HepG2 (cell line): ENCODE data around the gene RPRD2. TPM values are rescaled to one million over a fixed set of nuclear protein-coding genes. Genes with fewer than 3 reads are reported as not detected.

Source experiments
- CCAR2 ChIP-seq: fragments of 200-400 bp; formaldehyde crosslinking; optimal IDR thresholded peaks from 2 replicates; pipeline ENCODE3; 2018; ENCODE audit warnings: low read depth, mild to moderate bottlenecking, low read length, moderate library complexity
- CREM ChIP-seq, 2 experiments: sonication (generic) in 1 of 2; formaldehyde crosslinking in 1 of 2; IDR thresholded peaks; 2 replicates each; pipeline versions ENCODE4 v1.4.0 to v1.6.1; 2016 to 2020; ENCODE audit warnings: antibody characterized with exemption in 1 of 2, mild to moderate bottlenecking in 1 of 2, missing genetic modification reagents in 1 of 2
- HNF4A ChIP-seq: sonication (generic); formaldehyde crosslinking; IDR thresholded peaks from 2 replicates; pipeline ENCODE4 v1.4.0; 2020; ENCODE audit warnings: missing genetic modification reagents
- KAT7 ChIP-seq: IDR thresholded peaks from 2 replicates; pipeline ENCODE4 v1.6.1; 2018; ENCODE audit warnings: borderline replicate concordance, missing compliant biosample characterization
- MXI1 ChIP-seq: IDR thresholded peaks from 3 replicates; pipeline ENCODE4 v1.6.1; 2012; ENCODE audit warnings: low read depth, low read length, inconsistent platforms, borderline replicate concordance
- NFKB2 ChIP-seq: sonication (generic); formaldehyde crosslinking; IDR thresholded peaks from 2 replicates; pipeline ENCODE4 v1.4.0; 2020; ENCODE audit warnings: missing genetic modification reagents, borderline replicate concordance
- NFYC ChIP-seq: IDR thresholded peaks from 2 replicates; pipeline ENCODE4 v1.6.1; 2016; ENCODE audit warnings: missing genetic modification reagents, missing compliant biosample characterization
- PAWR ChIP-seq: sonication (generic); formaldehyde crosslinking; IDR thresholded peaks from 2 replicates; pipeline ENCODE4 v1.4.0; 2020; ENCODE audit warnings: missing genetic modification reagents, mild to moderate bottlenecking, borderline replicate concordance
- PLRG1 ChIP-seq: fragments of 450-650 bp; conservative IDR thresholded peaks from 2 replicates; pipeline ENCODE4 v1.6.1; 2016
- SIN3B ChIP-seq: fragments of 150-350 bp; IDR thresholded peaks from 2 replicates; pipeline ENCODE4 v1.6.1; 2014; ENCODE audit warnings: low read length
- SMYD3 ChIP-seq: sonication (generic); formaldehyde crosslinking; IDR thresholded peaks from 2 replicates; pipeline ENCODE4 v1.8.1; 2023; ENCODE audit warnings: mild to moderate bottlenecking, missing genetic modification reagents
- TARDBP ChIP-seq: sonication (generic); formaldehyde crosslinking; IDR thresholded peaks from 2 replicates; pipeline ENCODE4 v1.8.0; 2022; ENCODE audit warnings: mild to moderate bottlenecking, missing genetic modification reagents
- TCF12 ChIP-seq, 2 experiments: fragments of 450-650 bp in 1 of 2; sonication (generic) in 1 of 2; formaldehyde crosslinking in 1 of 2; IDR thresholded peaks; 2 replicates each; pipeline versions ENCODE4 v1.6.1 to v1.8.0; 2017 to 2022; ENCODE audit warnings: antibody characterized with exemption in 1 of 2, mild to moderate bottlenecking in 1 of 2, missing genetic modification reagents in 1 of 2, moderate library complexity in 1 of 2
- ZNF331 ChIP-seq: sonication (generic); formaldehyde crosslinking; IDR thresholded peaks from 2 replicates; pipeline ENCODE4 v1.4.0; 2020; ENCODE audit warnings: missing genetic modification reagents
- ZNF333 ChIP-seq: sonication (generic); formaldehyde crosslinking; IDR thresholded peaks from 2 replicates; pipeline ENCODE4 v1.4.0; 2020; ENCODE audit warnings: mild to moderate bottlenecking, missing genetic modification reagents, borderline replicate concordance
- ZNF335 ChIP-seq: sonication (generic); formaldehyde crosslinking; IDR thresholded peaks from 2 replicates; pipeline ENCODE4 v1.4.0; 2020; ENCODE audit warnings: missing genetic modification reagents
- ZNF343 ChIP-seq: sonication (generic); formaldehyde crosslinking; IDR thresholded peaks from 2 replicates; pipeline ENCODE4 v1.4.0; 2020; ENCODE audit warnings: mild to moderate bottlenecking, missing genetic modification reagents
- ZNF484 ChIP-seq: sonication (generic); formaldehyde crosslinking; IDR thresholded peaks from 2 replicates; pipeline ENCODE4 v1.5.1; 2020; ENCODE audit warnings: mild to moderate bottlenecking, low read depth, missing genetic modification reagents, borderline replicate concordance
- ZNF572 ChIP-seq: sonication (generic); formaldehyde crosslinking; IDR thresholded peaks from 2 replicates; pipeline ENCODE4 v1.5.1; 2020; ENCODE audit warnings: mild to moderate bottlenecking, missing genetic modification reagents
- ZNF605 ChIP-seq: sonication (generic); formaldehyde crosslinking; IDR thresholded peaks from 2 replicates; pipeline ENCODE4 v1.8.0; 2022; ENCODE audit warnings: mild to moderate bottlenecking, missing genetic modification reagents
- ZNF792 ChIP-seq: IDR thresholded peaks from 2 replicates; pipeline ENCODE4 v1.6.1; 2016
- ZSCAN22 ChIP-seq: sonication (generic); formaldehyde crosslinking; IDR thresholded peaks from 2 replicates; pipeline ENCODE4 v1.4.0; 2020; ENCODE audit warnings: mild to moderate bottlenecking, missing genetic modification reagents
- polyA plus RNA-seq, 8 experiments: library from polyadenylated mRNA; depleted of rRNA in 3 of 8; stranded (reverse) in 7 of 8; unstranded in 1 of 8; fragments of >200 nt; fragmentation: Illumina TruSeq in 4 of 8; extraction: Trizol in 4 of 8; gene quantifications; 2 replicates each; pipeline versions ENCODE4 v1.2.1 to v1.2.3, GENCODE V29; 2011 to 2016; ENCODE audit warnings: low read depth in 4 of 8, missing spikeins in 1 of 8, mixed read lengths in 1 of 8; ENCODE audit not compliant: insufficient read depth in 1 of 8
- total RNA-seq, 5 experiments: library from RNA; depleted of rRNA; stranded (reverse); fragments of >200 nt; fragmentation: Illumina TruSeq; extraction: Trizol; gene quantifications; 2 replicates each; pipeline ENCODE4 v1.2.3, GENCODE V29; 2016; ENCODE audit warnings: low read depth in 1 of 5
- TF ChIP-seq, protein P1 (sequence below): sonication (generic); formaldehyde crosslinking; IDR thresholded peaks from 2 replicates; pipeline ENCODE4 v1.8.0; 2022; ENCODE audit warnings: missing genetic modification reagents, mild to moderate bottlenecking, borderline replicate concordance
- TF ChIP-seq, protein P2 (sequence below): IDR thresholded peaks from 2 replicates; pipeline ENCODE4 v1.6.1; 2016; ENCODE audit warnings: missing compliant biosample characterization, missing genetic modification reagents, borderline replicate concordance
- TF ChIP-seq, protein P3 (sequence below), 2 experiments: sonication (generic) in 1 of 2; formaldehyde crosslinking in 1 of 2; IDR thresholded peaks; 2 replicates each; pipeline versions ENCODE4 v1.5.1 to v1.6.1; 2011 to 2020; ENCODE audit warnings: borderline replicate concordance in 1 of 2, low read depth in 1 of 2, low read length in 1 of 2, mild to moderate bottlenecking in 1 of 2, missing genetic modification reagents in 1 of 2, moderate library complexity in 1 of 2
- TF ChIP-seq, protein P4 (sequence below): IDR thresholded peaks from 2 replicates; pipeline ENCODE4 v1.6.1; 2016; ENCODE audit warnings: missing compliant biosample characterization, missing genetic modification reagents, borderline replicate concordance

The RPRD2 gene
- total and polyA plus RNA-seq, 2 of the 13 experiments (the other 11 are each of a cell fraction or from before 2014, with no cell fraction given), result 8.0 to 8.9 TPM

DNA sequence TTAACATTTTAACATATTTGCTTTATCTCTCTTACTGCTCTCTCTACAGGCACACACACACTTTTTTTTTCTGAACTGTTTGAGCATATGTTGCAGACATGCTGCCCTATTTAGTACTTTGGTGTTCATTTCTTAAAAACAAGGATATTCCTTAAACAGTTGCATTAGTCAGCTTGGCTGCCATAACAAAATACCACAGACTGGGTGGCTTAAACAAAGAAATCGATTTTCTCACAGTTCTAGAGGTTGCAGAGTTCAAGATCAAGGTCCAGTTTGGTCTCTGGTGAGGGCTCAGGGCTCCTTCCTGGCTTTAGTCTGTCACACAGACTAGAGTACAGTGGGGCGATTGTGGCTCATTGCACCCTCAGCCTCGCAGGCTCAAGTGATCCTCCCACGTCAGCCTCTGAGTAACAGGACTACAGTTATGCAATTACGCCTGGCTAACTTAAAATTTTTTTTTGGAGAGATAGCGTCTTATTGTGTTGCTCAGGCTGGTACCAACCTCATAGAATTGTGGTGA is 46.7 kb downstream of the RPRD2 start (continued):
- TF ChIP-seq ZNF343 (CRISPR knock-in tag), result 0 out of 2 replicates have a peak, but pooled peaks have one; percentile 16
- TF ChIP-seq SMYD3 (CRISPR knock-in tag), result peak; percentile 58; the same call in 1 of the 2 replicates
- TF ChIP-seq ZNF792, result peak; percentile 83; the same call in 1 of the 2 replicates
- no peak for TF ChIP-seq ZNF484 (CRISPR knock-in tag)
- TF ChIP-seq ZNF333, result 0 out of 2 replicates have a peak, but pooled peaks have one; percentile 27
- TF ChIP-seq, protein P1, sequence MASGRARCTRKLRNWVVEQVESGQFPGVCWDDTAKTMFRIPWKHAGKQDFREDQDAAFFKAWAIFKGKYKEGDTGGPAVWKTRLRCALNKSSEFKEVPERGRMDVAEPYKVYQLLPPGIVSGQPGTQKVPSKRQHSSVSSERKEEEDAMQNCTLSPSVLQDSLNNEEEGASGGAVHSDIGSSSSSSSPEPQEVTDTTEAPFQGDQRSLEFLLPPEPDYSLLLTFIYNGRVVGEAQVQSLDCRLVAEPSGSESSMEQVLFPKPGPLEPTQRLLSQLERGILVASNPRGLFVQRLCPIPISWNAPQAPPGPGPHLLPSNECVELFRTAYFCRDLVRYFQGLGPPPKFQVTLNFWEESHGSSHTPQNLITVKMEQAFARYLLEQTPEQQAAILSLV, result no peak
- TF ChIP-seq PAWR, result no peak
- TF ChIP-seq PLRG1, result no peak
- no peak for TF ChIP-seq ZNF605 (CRISPR knock-in tag)
- TF ChIP-seq NFYC, result peak; percentile 30; the same call in 1 of the 2 replicates
- no peak for TF ChIP-seq ZSCAN22 (CRISPR knock-in tag)
- no peak for TF ChIP-seq TCF12 (IDR thresholded peaks at IDR 0.05)
- 0 out of 2 replicates have a peak, but pooled peaks have one; percentile 59 for TF ChIP-seq TCF12 (CRISPR knock-in tag; IDR thresholded peaks at IDR 0.05)
- TF ChIP-seq ZNF572 (CRISPR knock-in tag), result no peak
- TF ChIP-seq NFKB2 (CRISPR knock-in tag), result no peak
- TF ChIP-seq, protein P2, sequence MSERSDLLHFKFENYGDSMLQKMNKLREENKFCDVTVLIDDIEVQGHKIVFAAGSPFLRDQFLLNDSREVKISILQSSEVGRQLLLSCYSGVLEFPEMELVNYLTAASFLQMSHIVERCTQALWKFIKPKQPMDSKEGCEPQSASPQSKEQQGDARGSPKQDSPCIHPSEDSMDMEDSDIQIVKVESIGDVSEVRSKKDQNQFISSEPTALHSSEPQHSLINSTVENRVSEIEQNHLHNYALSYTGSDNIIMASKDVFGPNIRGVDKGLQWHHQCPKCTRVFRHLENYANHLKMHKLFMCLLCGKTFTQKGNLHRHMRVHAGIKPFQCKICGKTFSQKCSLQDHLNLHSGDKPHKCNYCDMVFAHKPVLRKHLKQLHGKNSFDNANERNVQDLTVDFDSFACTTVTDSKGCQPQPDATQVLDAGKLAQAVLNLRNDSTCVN (CRISPR knock-in tag), result peak; percentile 82; the same call in 1 of the 2 replicates
- TF ChIP-seq HNF4A, result peak; percentile 98
- peak; percentile 91 for TF ChIP-seq CREM (IDR thresholded peaks at IDR 0.05)
- TF ChIP-seq CREM (CRISPR knock-in tag; IDR thresholded peaks at IDR 0.05), result no peak
- no peak for TF ChIP-seq ZNF335 (CRISPR knock-in tag)
- peak; percentile 94 for TF ChIP-seq TARDBP (CRISPR knock-in tag)
- no peak for TF ChIP-seq SIN3B
- TF ChIP-seq KAT7 (CRISPR knock-in tag), result no peak
- TF ChIP-seq CCAR2, result no peak
- TF ChIP-seq, protein P3, sequence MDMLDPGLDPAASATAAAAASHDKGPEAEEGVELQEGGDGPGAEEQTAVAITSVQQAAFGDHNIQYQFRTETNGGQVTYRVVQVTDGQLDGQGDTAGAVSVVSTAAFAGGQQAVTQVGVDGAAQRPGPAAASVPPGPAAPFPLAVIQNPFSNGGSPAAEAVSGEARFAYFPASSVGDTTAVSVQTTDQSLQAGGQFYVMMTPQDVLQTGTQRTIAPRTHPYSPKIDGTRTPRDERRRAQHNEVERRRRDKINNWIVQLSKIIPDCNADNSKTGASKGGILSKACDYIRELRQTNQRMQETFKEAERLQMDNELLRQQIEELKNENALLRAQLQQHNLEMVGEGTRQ (IDR thresholded peaks at IDR 0.05; ENCODE audit: low read depth, low read length), result no peak
- TF ChIP-seq, protein P3 (CRISPR knock-in tag; IDR thresholded peaks at IDR 0.05; ENCODE audit: borderline replicate concordance), result no peak
- peak; percentile 10; the same call in 1 of the 3 replicates for TF ChIP-seq MXI1
- TF ChIP-seq ZNF331 (CRISPR knock-in tag), result peak; percentile 90
- TF ChIP-seq, protein P4, sequence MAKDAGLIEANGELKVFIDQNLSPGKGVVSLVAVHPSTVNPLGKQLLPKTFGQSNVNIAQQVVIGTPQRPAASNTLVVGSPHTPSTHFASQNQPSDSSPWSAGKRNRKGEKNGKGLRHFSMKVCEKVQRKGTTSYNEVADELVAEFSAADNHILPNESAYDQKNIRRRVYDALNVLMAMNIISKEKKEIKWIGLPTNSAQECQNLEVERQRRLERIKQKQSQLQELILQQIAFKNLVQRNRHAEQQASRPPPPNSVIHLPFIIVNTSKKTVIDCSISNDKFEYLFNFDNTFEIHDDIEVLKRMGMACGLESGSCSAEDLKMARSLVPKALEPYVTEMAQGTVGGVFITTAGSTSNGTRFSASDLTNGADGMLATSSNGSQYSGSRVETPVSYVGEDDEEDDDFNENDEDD (CRISPR knock-in tag), result peak; percentile 39; the same call in 1 of the 2 replicates
